ENCODE results near the gene EPHA4.

GRCh38 chr2:221482666-221483455 is 89.2 kb downstream of the EPHA4 start:
- TF ChIP-seq EZH2phosphoT487 (IDR thresholded peaks at IDR 0.05; ENCODE audit: insufficient read depth, low read depth) (no peak), EZH2 (IDR thresholded peaks at IDR 0.05; ENCODE audit: insufficient read depth, poor library complexity, severe bottlenecking) (no peak)

Measured in GM23248 (cell line).